SK-N-SH (cell line): ENCODE measurements around the gene AP4E1. TPM values are rescaled to one million over a fixed set of nuclear protein-coding genes. Genes with fewer than 3 reads are reported as not detected.

ENCODE experiments used
- CTCF ChIA-PET: fragments of 300-600, 350-600 bp; formaldehyde crosslinking; extraction: SDS; loops from one replicate; lab custom pipeline; 2021; lab: Yijun Ruan, JAX
- POLR2A ChIA-PET: fragments of 350-600 bp; sonication (Branson Sonifier 250); formaldehyde crosslinking; extraction: SDS; loops from one replicate; lab custom pipeline; 2020; ENCODE audit warnings: antibody characterized with exemption, inconsistent platforms; lab: Yijun Ruan, JAX
- DNase-seq: peaks from one replicate; pipeline ENCODE4 v3.0.0; 2012
- H2AFZ ChIP-seq: fragments of 200-600 bp; sonication (generic); 2 replicates; pipeline ENCODE4 v1.8.1; 2016; ENCODE audit warnings: antibody characterized with exemption, mild to moderate bottlenecking, low read depth
- H3F3A ChIP-seq: fragments of 200-600 bp; sonication (generic); replicated peaks from 2 replicates; pipeline ENCODE3; 2016; ENCODE audit warnings: antibody characterized with exemption, mild to moderate bottlenecking; ENCODE audit not compliant: insufficient read depth
- H3K27ac ChIP-seq, 2 experiments: fragments of 200-500 bp in 1 of 2; fragments of 200-600 bp in 1 of 2; sonication (Bioruptor generic) in 1 of 2; sonication (generic), shearing (Covaris generic) in 1 of 2; 2 replicates each; pipeline versions ENCODE4 v1.5.1 to v1.6.1; 2014 to 2016; ENCODE audit warnings: low read depth in 2 of 2, inconsistent platforms in 1 of 2, low read length in 1 of 2, mild to moderate bottlenecking in 1 of 2, mixed read lengths in 1 of 2
- H3K27me3 ChIP-seq: fragments of 200-600 bp; sonication (generic), shearing (Covaris generic); 2 replicates; pipeline ENCODE4 v1.6.1; 2016; ENCODE audit warnings: mixed run types; ENCODE audit not compliant: insufficient read depth
- H3K36me3 ChIP-seq, 2 experiments: fragments of 200-500 bp in 1 of 2; fragments of 200-600 bp in 1 of 2; sonication (Bioruptor generic) in 1 of 2; sonication (generic) in 1 of 2; replicated peaks in 1 of 2; 2 replicates each; pipeline versions ENCODE3 to v1.5.1; 2014 to 2016; ENCODE audit warnings: low read length in 1 of 2, mild to moderate bottlenecking in 1 of 2; ENCODE audit not compliant: insufficient read depth in 2 of 2, control insufficient read depth in 1 of 2
- H3K4me1 ChIP-seq, 2 experiments: fragments of 200-500 bp in 1 of 2; fragments of 200-600 bp in 1 of 2; sonication (Bioruptor generic) in 1 of 2; sonication (generic), shearing (Covaris generic) in 1 of 2; 2 replicates each; pipeline versions ENCODE4 v1.5.1 to v1.6.1; 2014 to 2016; ENCODE audit warnings: low read depth in 1 of 2, low read length in 1 of 2, mixed run types in 1 of 2; ENCODE audit not compliant: insufficient read depth in 2 of 2, control insufficient read depth in 1 of 2
- H3K4me2 ChIP-seq: fragments of 200-600 bp; sonication (generic), shearing (Covaris generic); 2 replicates; pipeline ENCODE4 v1.6.1; 2017; ENCODE audit warnings: mixed run types
- H3K4me3 ChIP-seq, 2 experiments: fragments of 200-500 bp in 1 of 2; fragments of 200-600 bp in 1 of 2; sonication (Bioruptor generic) in 1 of 2; sonication (generic), shearing (Covaris generic) in 1 of 2; 2 replicates each; pipeline versions ENCODE4 v1.5.1 to v1.8.1; 2014 to 2016; ENCODE audit warnings: low read depth in 2 of 2, inconsistent platforms in 1 of 2, low read length in 1 of 2, mild to moderate bottlenecking in 1 of 2, mixed read lengths in 1 of 2, moderate library complexity in 1 of 2
- H3K79me2 ChIP-seq: fragments of 200-600 bp; sonication (generic); 2 replicates; pipeline ENCODE4 v1.8.1; 2017; ENCODE audit warnings: mild to moderate bottlenecking; ENCODE audit not compliant: insufficient read depth
- H3K9ac ChIP-seq: fragments of 200-600 bp; sonication (generic); 2 replicates; pipeline ENCODE4 v1.6.1; 2017; ENCODE audit warnings: mixed run types
- H3K9me2 ChIP-seq: fragments of 200-600 bp; sonication (generic); 2 replicates; pipeline ENCODE4 v1.6.1; 2017; ENCODE audit warnings: mixed run types
- H3K9me3 ChIP-seq: fragments of 200-600 bp; sonication (generic); 2 replicates; pipeline ENCODE4 v1.6.1; 2017; ENCODE audit warnings: mixed run types, mild to moderate bottlenecking, moderate library complexity
- H4K20me1 ChIP-seq: fragments of 200-600 bp; sonication (generic); 2 replicates; pipeline ENCODE4 v1.6.1; 2017; ENCODE audit warnings: mild to moderate bottlenecking, mixed run types; ENCODE audit not compliant: insufficient read depth
- ELF1 ChIP-seq: IDR thresholded peaks from 2 replicates; pipeline ENCODE4 v1.4.0; 2012
- FOSL2 ChIP-seq: IDR thresholded peaks from 2 replicates; pipeline ENCODE4 v1.4.0; 2012; ENCODE audit warnings: low read depth, mild to moderate bottlenecking, moderate library complexity, borderline replicate concordance
- FOXJ3 ChIP-seq: sonication (generic); formaldehyde crosslinking; IDR thresholded peaks from 2 replicates; pipeline ENCODE4 v1.5.1; 2020; ENCODE audit warnings: mild to moderate bottlenecking, missing genetic modification reagents
- GABPA ChIP-seq: IDR thresholded peaks from 2 replicates; pipeline ENCODE4 v1.4.0; 2012; ENCODE audit warnings: low read depth, mild to moderate bottlenecking
- GATA2 ChIP-seq: sonication (generic); formaldehyde crosslinking; IDR thresholded peaks from 2 replicates; pipeline ENCODE4 v1.5.0; 2020; ENCODE audit warnings: mild to moderate bottlenecking, missing genetic modification reagents
- JUND ChIP-seq: IDR thresholded peaks from 2 replicates; pipeline ENCODE4 v1.4.0; 2012
- MXI1 ChIP-seq: IDR thresholded peaks from 2 replicates; pipeline ENCODE4 v1.6.1; 2012; ENCODE audit warnings: mild to moderate bottlenecking, low read depth, low read length, improper control_type of control experiment
- NFIC ChIP-seq: IDR thresholded peaks from 2 replicates; pipeline ENCODE4 v1.4.0; 2012; ENCODE audit warnings: borderline replicate concordance
- PBX3 ChIP-seq: IDR thresholded peaks from 2 replicates; pipeline ENCODE4; 2012
- POLR2AphosphoS5 ChIP-seq: IDR thresholded peaks from 2 replicates; pipeline ENCODE4 v1.6.1; 2012; ENCODE audit warnings: low read depth, low read length
- RAD21 ChIP-seq: IDR thresholded peaks from 2 replicates; pipeline ENCODE4 v1.6.1; 2012; ENCODE audit warnings: mild to moderate bottlenecking, low read length
- RFX5 ChIP-seq: IDR thresholded peaks from 2 replicates; pipeline ENCODE4 v1.6.1; 2012; ENCODE audit warnings: mild to moderate bottlenecking, improper control_type of control experiment, low read length
- SMC3 ChIP-seq: IDR thresholded peaks from 2 replicates; pipeline ENCODE4 v1.6.1; 2012; ENCODE audit warnings: low read depth, low read length, improper control_type of control experiment
- TEAD4 ChIP-seq: IDR thresholded peaks from 2 replicates; pipeline ENCODE4 v1.4.0; 2012; ENCODE audit warnings: mild to moderate bottlenecking, borderline replicate concordance; ENCODE audit not compliant: insufficient read depth
- YY1 ChIP-seq: IDR thresholded peaks from 2 replicates; pipeline ENCODE4 v1.4.0; 2012; ENCODE audit warnings: low read depth, mild to moderate bottlenecking
- WGBS: methylation state at CpG from one replicate; pipeline ENCODE4 v1.1.6; 2017; ENCODE audit warnings: low lambda C conversion rate; 5-methylcytosine and 5-hydroxymethylcytosine counted together
- polyA plus RNA-seq, 3 experiments: library from polyadenylated mRNA; depleted of rRNA; stranded (reverse); fragments of >200 nt; gene quantifications; 2 replicates each; pipeline ENCODE4 v1.2.3, GENCODE V29; 2012
- TF ChIP-seq, protein P1 (sequence below): IDR thresholded peaks from 2 replicates; pipeline ENCODE4 v1.4.0; 2012; ENCODE audit warnings: low read depth, borderline replicate concordance
- TF ChIP-seq, protein P2 (sequence below): IDR thresholded peaks from 2 replicates; pipeline ENCODE4 v1.4.0; 2012; ENCODE audit warnings: low read depth, borderline replicate concordance
- TF ChIP-seq, protein P3 (sequence below): fragments of 200-600 bp; sonication (generic); IDR thresholded peaks from 2 replicates; pipeline ENCODE4 v1.6.1; 2017; ENCODE audit warnings: antibody characterized with exemption, mild to moderate bottlenecking, moderate library complexity

AP4E1 gene
- polyA plus RNA-seq, 1 of the 3 experiments (the other 2 are of a cell fraction), result 1.6 TPM

DNA sequence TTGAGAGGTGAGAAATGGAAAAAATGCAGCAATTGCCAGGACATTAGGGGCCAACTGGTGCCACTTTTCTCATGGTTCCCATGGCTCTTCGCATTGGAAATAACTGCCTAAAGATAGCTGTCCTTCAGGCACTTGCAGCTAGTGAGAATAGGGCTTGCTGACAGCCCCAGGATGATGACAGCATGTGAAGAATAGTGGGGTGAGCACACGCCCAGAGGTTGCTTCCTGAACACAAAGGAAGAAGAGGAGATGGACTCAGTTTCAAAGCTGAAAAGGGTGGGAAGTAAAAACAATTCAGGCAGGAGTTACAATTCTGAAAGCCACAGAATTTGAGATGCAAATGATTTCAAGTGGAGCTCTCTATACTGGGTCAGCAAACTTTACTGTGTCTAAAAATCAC, 140.6 kb downstream of the AP4E1 start:
- Histone ChIP-seq H3K9me2 (no peaks in the 10 kb centered on the region), H3K27me3 (no peaks in the 10 kb centered on the region), H3K4me3 (no peak overlapping the region), H4K20me1 (no peaks in the 10 kb centered on the region), H3F3A (no peaks in the 10 kb centered on the region), H3K79me2 (no peaks in the 10 kb centered on the region), H3K9ac (no peak overlapping the region), H2AFZ (no peak overlapping the region), H3K4me1 (0 out of 4 replicates have a peak, but pooled peaks cover 0 to 5% of the 10 kb centered on the region in 2 experiments), H3K27ac (no peak overlapping the region), H3K9me3 (no peaks in the 10 kb centered on the region), H3K36me3 (no peaks in the 10 kb centered on the region), H3K4me2 (no peak overlapping the region)
- WGBS, result 45% methylated on average over 2 of the region's 2 CpGs
- no peak for DNase-seq
- CTCF ChIA-PET, result no interaction called here
- TF ChIP-seq, protein P1, sequence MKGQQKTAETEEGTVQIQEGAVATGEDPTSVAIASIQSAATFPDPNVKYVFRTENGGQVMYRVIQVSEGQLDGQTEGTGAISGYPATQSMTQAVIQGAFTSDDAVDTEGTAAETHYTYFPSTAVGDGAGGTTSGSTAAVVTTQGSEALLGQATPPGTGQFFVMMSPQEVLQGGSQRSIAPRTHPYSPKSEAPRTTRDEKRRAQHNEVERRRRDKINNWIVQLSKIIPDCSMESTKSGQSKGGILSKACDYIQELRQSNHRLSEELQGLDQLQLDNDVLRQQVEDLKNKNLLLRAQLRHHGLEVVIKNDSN, result no peak
- TF ChIP-seq ELF1 (no peak), JUND (no peak), RAD21 (no peak), SMC3 (no peak), GABPA (no peak), GATA2 (CRISPR knock-in tag) (no peak), MXI1 (no peak), FOSL2 (no peak), PBX3 (no peak)
- TF ChIP-seq, protein P2, sequence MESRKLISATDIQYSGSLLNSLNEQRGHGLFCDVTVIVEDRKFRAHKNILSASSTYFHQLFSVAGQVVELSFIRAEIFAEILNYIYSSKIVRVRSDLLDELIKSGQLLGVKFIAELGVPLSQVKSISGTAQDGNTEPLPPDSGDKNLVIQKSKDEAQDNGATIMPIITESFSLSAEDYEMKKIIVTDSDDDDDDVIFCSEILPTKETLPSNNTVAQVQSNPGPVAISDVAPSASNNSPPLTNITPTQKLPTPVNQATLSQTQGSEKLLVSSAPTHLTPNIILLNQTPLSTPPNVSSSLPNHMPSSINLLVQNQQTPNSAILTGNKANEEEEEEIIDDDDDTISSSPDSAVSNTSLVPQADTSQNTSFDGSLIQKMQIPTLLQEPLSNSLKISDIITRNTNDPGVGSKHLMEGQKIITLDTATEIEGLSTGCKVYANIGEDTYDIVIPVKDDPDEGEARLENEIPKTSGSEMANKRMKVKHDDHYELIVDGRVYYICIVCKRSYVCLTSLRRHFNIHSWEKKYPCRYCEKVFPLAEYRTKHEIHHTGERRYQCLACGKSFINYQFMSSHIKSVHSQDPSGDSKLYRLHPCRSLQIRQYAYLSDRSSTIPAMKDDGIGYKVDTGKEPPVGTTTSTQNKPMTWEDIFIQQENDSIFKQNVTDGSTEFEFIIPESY, result no peak
- TF ChIP-seq, protein P3, sequence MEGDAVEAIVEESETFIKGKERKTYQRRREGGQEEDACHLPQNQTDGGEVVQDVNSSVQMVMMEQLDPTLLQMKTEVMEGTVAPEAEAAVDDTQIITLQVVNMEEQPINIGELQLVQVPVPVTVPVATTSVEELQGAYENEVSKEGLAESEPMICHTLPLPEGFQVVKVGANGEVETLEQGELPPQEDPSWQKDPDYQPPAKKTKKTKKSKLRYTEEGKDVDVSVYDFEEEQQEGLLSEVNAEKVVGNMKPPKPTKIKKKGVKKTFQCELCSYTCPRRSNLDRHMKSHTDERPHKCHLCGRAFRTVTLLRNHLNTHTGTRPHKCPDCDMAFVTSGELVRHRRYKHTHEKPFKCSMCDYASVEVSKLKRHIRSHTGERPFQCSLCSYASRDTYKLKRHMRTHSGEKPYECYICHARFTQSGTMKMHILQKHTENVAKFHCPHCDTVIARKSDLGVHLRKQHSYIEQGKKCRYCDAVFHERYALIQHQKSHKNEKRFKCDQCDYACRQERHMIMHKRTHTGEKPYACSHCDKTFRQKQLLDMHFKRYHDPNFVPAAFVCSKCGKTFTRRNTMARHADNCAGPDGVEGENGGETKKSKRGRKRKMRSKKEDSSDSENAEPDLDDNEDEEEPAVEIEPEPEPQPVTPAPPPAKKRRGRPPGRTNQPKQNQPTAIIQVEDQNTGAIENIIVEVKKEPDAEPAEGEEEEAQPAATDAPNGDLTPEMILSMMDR, result no peak
- POLR2A ChIA-PET, result no interaction called here

GRCh38 chr15:51051776-51052175, 143.3 kb downstream of the AP4E1 start:
- Histone ChIP-seq H3K9ac (no peak overlapping the region), H3K36me3 (no peaks in the 10 kb centered on the region), H3K4me2 (no peak overlapping the region), H3F3A (no peaks in the 10 kb centered on the region), H3K9me3 (no peaks in the 10 kb centered on the region), H3K4me1 (0 out of 4 replicates have a peak, but pooled peaks cover 0 to 5% of the 10 kb centered on the region in 2 experiments), H3K27ac (no peak overlapping the region), H3K9me2 (no peaks in the 10 kb centered on the region), H4K20me1 (no peaks in the 10 kb centered on the region), H3K4me3 (no peak overlapping the region), H3K79me2 (no peaks in the 10 kb centered on the region), H3K27me3 (no peaks in the 10 kb centered on the region), H2AFZ (no peak overlapping the region)
- ChIA-PET CTCF (interaction anchor here (0.5 to 1.2 kb wide), 3 partner anchors 11 to 1492 kb away, joined by 3 read pairs; no protein-coding TSS in a partner anchor), POLR2A (no interaction called here)
- no peak for DNase-seq
- TF ChIP-seq JUND (no peak), PBX3 (no peak), TEAD4 (no peak), GABPA (no peak), FOXJ3 (no peak), YY1 (no peak), FOSL2 (no peak), RFX5 (no peak), NFIC (no peak), RAD21 (no peak), POLR2AphosphoS5 (no peak), SMC3 (no peak)
- 47% methylated on average over 3 of the region's 3 CpGs for WGBS
